Keratinocyte (primary cell): ENCODE measurements around the gene KANK2. TPM values are rescaled to one million over a fixed set of nuclear protein-coding genes. Genes with fewer than 3 reads are reported as not detected.

Source experiments
- DNase-seq: peaks from one replicate; pipeline ENCODE4 v3.0.0-alpha.2; 2011; ENCODE audit warnings: low read depth, missing footprints, low spot score
- FAIRE-seq: peaks from 2 replicates; lab custom pipeline; 2011; peaks lifted over from hg19 to GRCh38; lab: Jason Lieb, UNC
- H2AFZ ChIP-seq: 2 replicates; pipeline ENCODE4 v1.6.0; 2012; ENCODE audit warnings: low read length, control low read depth, inconsistent platforms; ENCODE audit not compliant: control insufficient read depth
- H3K27ac ChIP-seq: 2 replicates; pipeline ENCODE4 v1.5.1; 2011; ENCODE audit warnings: low read length; ENCODE audit not compliant: control insufficient read depth, insufficient read depth
- H3K27me3 ChIP-seq: 3 replicates; pipeline ENCODE4 v1.6.0; 2011; ENCODE audit warnings: low read length; ENCODE audit not compliant: control insufficient read depth, insufficient read depth; ENCODE audit errors: extremely low read depth
- H3K36me3 ChIP-seq, 2 experiments: 2 replicates in 1 of 2; 3 replicates in 1 of 2; pipeline ENCODE4 v1.5.1; 2011; ENCODE audit warnings: low read length in 2 of 2, mild to moderate bottlenecking in 1 of 2; ENCODE audit not compliant: control insufficient read depth in 2 of 2, insufficient read depth in 2 of 2; ENCODE audit errors: extremely low read depth in 1 of 2
- H3K4me1 ChIP-seq: 3 replicates; pipeline ENCODE4 v1.5.1; 2011; ENCODE audit warnings: low read length; ENCODE audit not compliant: control insufficient read depth, insufficient read depth; ENCODE audit errors: extremely low read depth
- H3K4me2 ChIP-seq: 3 replicates; pipeline ENCODE4 v1.6.0; 2011; ENCODE audit warnings: low read depth, low read length; ENCODE audit not compliant: control insufficient read depth, insufficient read depth; ENCODE audit errors: extremely low read depth
- H3K4me3 ChIP-seq, 3 experiments: fragments of 200-600 bp in 1 of 3; sonication (generic) in 1 of 3; 2 replicates in 2 of 3; 3 replicates in 1 of 3; pipeline ENCODE4 v1.5.1; 2011 to 2016; ENCODE audit warnings: low read length in 3 of 3, mild to moderate bottlenecking in 3 of 3, control low read depth in 2 of 3, inconsistent platforms in 1 of 3, low read depth in 1 of 3, mixed read lengths in 1 of 3, mixed run types in 1 of 3, moderate library complexity in 1 of 3; ENCODE audit not compliant: control insufficient read depth in 2 of 3, insufficient read depth in 2 of 3; ENCODE audit errors: extremely low read depth in 1 of 3
- H3K79me2 ChIP-seq: 2 replicates; pipeline ENCODE4 v1.6.0; 2012; ENCODE audit warnings: low read length; ENCODE audit not compliant: control insufficient read depth, insufficient read depth
- H3K9ac ChIP-seq: 3 replicates; pipeline ENCODE4 v1.6.0; 2011; ENCODE audit warnings: low read length; ENCODE audit not compliant: control insufficient read depth, insufficient read depth; ENCODE audit errors: extremely low read depth
- H3K9me1 ChIP-seq: 3 replicates; pipeline ENCODE4 v1.6.0; 2011; ENCODE audit warnings: low read length; ENCODE audit not compliant: control insufficient read depth, insufficient read depth; ENCODE audit errors: extremely low read depth
- H3K9me3 ChIP-seq: 2 replicates; pipeline ENCODE4 v1.5.1; 2012; ENCODE audit warnings: low read depth, low read length; ENCODE audit not compliant: control insufficient read depth
- H4K20me1 ChIP-seq: 3 replicates; pipeline ENCODE4 v1.6.0; 2011; ENCODE audit warnings: low read length; ENCODE audit not compliant: control insufficient read depth, insufficient read depth; ENCODE audit errors: extremely low read depth
- CTCF ChIP-seq, 3 experiments: IDR thresholded peaks in 1 of 3; conservative IDR thresholded peaks in 1 of 3; optimal IDR thresholded peaks in 1 of 3; 2 replicates in 2 of 3; 3 replicates in 1 of 3; pipeline versions ENCODE3 to v1.5.1; 2011; ENCODE audit warnings: low read length in 3 of 3, mild to moderate bottlenecking in 3 of 3, moderate library complexity in 2 of 3, control low read depth in 1 of 3, inconsistent platforms in 1 of 3; ENCODE audit not compliant: insufficient read depth in 2 of 3; ENCODE audit errors: extremely low read depth in 1 of 3
- EZH2 ChIP-seq: IDR thresholded peaks from one replicate; pipeline ENCODE4 v1.6.1; 2012; ENCODE audit warnings: inconsistent platforms, mild to moderate bottlenecking, low read length, moderate library complexity
- dilution Hi-C: fragments of 300-500 bp; cut with MboI; formaldehyde crosslinking; loops from one replicate; pipeline ENCODE4 v1.7.0; 2020; ENCODE audit warnings: low sequenced_read_pairs; ENCODE audit not compliant: extremely low pct_ligation_motif_present
- polyA plus RNA-seq, 5 experiments: library from polyadenylated mRNA; depleted of rRNA in 3 of 5; stranded (reverse) in 3 of 5; stranded (forward) in 1 of 5; unstranded in 1 of 5; fragments of >200 nt; gene quantifications; 1 replicate in 1 of 5; 2 replicates in 3 of 5; 3 replicates in 1 of 5; pipeline versions ENCODE4 v1.2.1 to v1.2.3, GENCODE V29; 2011 to 2012; ENCODE audit warnings: missing spikeins in 2 of 5, low read depth in 1 of 5, low replicate concordance in 1 of 5

The KANK2 gene
- polyA plus RNA-seq, 1 donor (not counting 4 experiments of a cell fraction or from before 2014, with no cell fraction given): 2.8 TPM

DNA sequence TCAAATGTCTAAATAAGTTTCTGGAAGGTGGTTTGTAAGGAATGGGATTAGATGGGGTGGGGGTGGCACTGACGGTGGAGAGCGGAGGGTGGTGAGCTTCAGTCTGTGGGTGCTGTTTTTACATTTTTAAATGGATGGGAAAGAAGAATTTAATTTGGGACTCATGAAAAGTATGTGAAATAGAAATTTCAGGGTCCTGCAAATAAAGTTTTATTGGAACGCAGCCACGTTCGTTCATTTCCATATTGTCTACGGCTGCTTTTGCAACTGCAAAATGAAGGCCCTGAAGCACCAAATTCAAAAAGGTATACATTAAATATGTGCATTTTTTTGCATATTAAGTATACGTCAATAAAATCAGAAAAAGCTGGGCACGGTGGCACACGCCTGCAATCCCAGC is 9.9 kb downstream of the KANK2 start:
- H4K20me1 ChIP-seq: no peaks in the 10 kb centered on the region
- no peak for TF ChIP-seq CTCF (optimal IDR thresholded peaks at IDR 0.05 in 1 of 3, IDR thresholded peaks at IDR 0.05 in 1 of 3, conservative IDR thresholded peaks at IDR 0.05 in 1 of 3; ENCODE audit: extremely low read depth in 1 of 3, insufficient read depth in 2 of 3, low read length in 3 of 3)
- no peak for TF ChIP-seq EZH2
- no peak overlapping the region for H2AFZ ChIP-seq
- no peak for DNase-seq
- dilution Hi-C loops: no loop called here
- H3K27me3 ChIP-seq: no peaks in the 10 kb centered on the region
- no peaks in the 10 kb centered on the region for H3K9me3 ChIP-seq
- no peak overlapping the region for H3K4me3 ChIP-seq
- no peak for FAIRE-seq
- H3K9ac ChIP-seq: no peak overlapping the region
- peaks cover 5% of the 10 kb centered on the region for H3K4me1 ChIP-seq
- no peak overlapping the region for H3K4me2 ChIP-seq
- H3K27ac ChIP-seq: no peak overlapping the region
- H3K9me1 ChIP-seq: no peaks in the 10 kb centered on the region
- H3K36me3 ChIP-seq: no peaks in the 10 kb centered on the region
- H3K79me2 ChIP-seq: no peaks in the 10 kb centered on the region

DNA sequence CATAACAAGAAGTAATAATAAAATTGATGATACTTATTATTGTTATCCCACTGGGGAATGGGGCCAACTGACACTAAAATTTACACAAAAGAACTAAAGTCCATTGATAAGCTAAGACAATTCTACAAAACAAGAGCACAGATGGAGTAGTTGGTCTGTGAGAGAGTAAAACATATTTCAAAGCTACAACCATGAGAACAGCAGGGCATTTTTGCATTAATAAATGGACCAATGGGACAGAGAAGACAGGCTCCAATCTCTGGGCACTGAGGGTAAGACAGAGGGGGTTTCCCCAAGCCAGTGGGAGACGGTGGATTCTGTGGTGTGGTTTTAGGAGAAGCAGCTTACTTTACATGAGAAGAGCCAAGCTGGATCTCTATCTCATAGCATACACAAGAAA is 14.4 kb downstream of the KANK2 start:
- H3K9me3 ChIP-seq: no peaks in the 10 kb centered on the region
- no peak overlapping the region for H3K9ac ChIP-seq
- no peak overlapping the region for H3K27ac ChIP-seq
- no peaks in the 10 kb centered on the region for H3K36me3 ChIP-seq
- H3K79me2 ChIP-seq: no peaks in the 10 kb centered on the region
- no peaks in the 10 kb centered on the region for H3K9me1 ChIP-seq
- no peaks in the 10 kb centered on the region for H3K27me3 ChIP-seq
- TF ChIP-seq CTCF (optimal IDR thresholded peaks at IDR 0.05 in 1 of 3, IDR thresholded peaks at IDR 0.05 in 1 of 3, conservative IDR thresholded peaks at IDR 0.05 in 1 of 3; ENCODE audit: extremely low read depth in 1 of 3, insufficient read depth in 2 of 3, low read length in 3 of 3) (no peak), EZH2 (no peak)
- no peak overlapping the region for H3K4me3 ChIP-seq
- dilution Hi-C loops: no loop called here
- DNase-seq (no peak), FAIRE-seq (no peak)
- no peaks in the 10 kb centered on the region for H4K20me1 ChIP-seq
- H2AFZ ChIP-seq: no peak overlapping the region
- no peaks in the 10 kb centered on the region for H3K4me1 ChIP-seq
- H3K4me2 ChIP-seq: no peak overlapping the region
